NCI-H128 (cell line): ENCODE measurements around the gene TEKT4.
"Not testable (repeated sequence)": the region's sequence is repeated elsewhere in the genome, so short reads cannot be mapped to it uniquely, and the experiment has no call there.

ENCODE experiments used
- DNase-seq: peaks from one replicate; lab custom pipeline; 2025; ENCODE audit not compliant: unreplicated experiment; lab: John Stamatoyannopoulos, UW

TEKT4 gene, protein sequence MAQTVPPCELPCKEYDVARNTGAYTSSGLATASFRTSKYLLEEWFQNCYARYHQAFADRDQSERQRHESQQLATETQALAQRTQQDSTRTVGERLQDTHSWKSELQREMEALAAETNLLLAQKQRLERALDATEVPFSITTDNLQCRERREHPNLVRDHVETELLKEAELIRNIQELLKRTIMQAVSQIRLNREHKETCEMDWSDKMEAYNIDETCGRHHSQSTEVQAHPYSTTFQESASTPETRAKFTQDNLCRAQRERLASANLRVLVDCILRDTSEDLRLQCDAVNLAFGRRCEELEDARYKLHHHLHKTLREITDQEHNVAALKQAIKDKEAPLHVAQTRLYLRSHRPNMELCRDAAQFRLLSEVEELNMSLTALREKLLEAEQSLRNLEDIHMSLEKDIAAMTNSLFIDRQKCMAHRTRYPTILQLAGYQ

GRCh38 chr2:94871226-94872087 is at the start of gene TEKT4:
Gene TEKT4, plus strand, starts transcription at chr2:94871430. Its CDS starts 150 bp downstream, at chr2:94871580.
- no peak for DNase-seq

DNA sequence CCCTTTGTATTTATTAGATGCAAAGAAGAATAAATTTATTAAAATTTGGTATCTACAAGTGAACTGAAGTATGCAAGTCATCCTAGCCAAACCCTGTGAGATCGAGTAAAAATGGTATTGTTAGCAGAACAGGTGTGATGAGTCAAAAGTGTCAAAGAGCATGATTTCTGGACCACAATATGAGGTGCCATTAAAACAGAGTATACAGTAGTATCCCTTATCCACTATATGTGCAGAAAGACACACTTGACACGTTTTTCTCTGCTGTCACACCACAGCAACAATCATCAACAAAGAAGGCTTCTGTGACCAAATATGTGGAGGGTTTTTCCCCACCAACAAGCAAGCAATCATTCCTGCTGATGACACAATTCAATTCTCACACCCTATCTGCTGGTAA is 32.0 kb upstream of the TEKT4 start:
- DNase-seq: not testable (repeated sequence)

DNA sequence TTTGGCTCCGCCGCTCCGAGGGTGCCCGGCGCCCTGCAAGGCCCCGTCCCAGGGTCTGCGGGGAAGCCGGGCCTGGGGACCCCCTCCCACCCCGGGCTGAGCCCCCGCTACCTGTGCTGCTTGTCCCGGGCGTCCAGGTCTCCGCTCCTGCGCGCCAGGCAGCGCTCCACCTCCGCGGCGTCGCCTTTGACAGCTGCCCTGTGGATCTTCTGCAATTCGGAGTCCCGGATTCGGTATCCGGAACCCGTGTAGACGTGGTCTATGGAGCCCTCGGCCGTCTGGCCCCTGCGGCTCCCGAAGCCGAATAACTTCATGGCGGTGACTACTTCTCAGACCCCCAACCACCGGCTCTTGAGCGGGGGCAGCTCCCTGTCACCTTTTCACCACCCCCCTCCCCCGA is 14.4 kb upstream of the TEKT4 start:
- not testable (repeated sequence) for DNase-seq

GRCh38 chr2:94857367-94858162 is 13.7 kb upstream of the TEKT4 start:
- not testable (repeated sequence) for DNase-seq

DNA sequence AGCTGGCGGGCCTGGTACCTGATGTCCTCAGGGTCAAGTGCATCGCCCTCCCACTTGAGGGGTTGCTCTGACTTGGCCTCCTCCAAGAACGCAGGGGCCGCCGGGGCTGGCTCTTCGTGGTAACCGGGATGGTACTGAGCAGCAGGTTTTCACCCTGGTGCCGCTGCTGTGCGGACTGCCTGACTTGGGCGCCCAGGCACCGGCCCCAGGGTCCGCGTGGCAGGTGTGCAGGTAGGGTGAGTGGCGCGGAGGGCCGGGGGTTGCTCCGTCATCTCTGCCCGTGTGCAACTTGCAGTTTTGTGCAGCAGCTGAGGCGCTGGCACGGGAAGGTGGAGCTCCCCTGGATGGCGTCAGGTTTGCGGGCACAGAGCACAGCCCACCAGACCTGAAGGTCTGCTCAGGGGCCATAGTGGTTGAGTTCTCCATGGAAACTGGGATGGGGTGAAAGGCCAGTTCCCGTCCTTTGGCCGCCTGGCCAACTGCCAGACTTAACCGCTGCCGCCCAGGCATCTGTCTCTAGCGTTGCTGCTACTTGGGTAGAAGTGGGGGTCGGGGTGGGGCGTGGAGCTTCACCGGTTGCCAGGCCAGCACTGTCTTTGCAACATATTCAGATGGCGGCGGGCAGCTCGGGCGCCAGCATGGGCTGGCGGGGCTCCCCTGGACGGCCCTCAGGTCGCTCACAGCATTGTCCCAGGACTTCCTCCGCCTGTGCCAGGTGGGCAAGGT is 12.9 kb upstream of the TEKT4 start:
- not testable (repeated sequence) for DNase-seq

- no peak for DNase-seq
Observed at GRCh38 chr2:94861308-94862152, 9.7 kb upstream of the TEKT4 start.

- not testable (repeated sequence) for DNase-seq
Observed at GRCh38 chr2:94862903-94863302, 8.3 kb upstream of the TEKT4 start.

DNA sequence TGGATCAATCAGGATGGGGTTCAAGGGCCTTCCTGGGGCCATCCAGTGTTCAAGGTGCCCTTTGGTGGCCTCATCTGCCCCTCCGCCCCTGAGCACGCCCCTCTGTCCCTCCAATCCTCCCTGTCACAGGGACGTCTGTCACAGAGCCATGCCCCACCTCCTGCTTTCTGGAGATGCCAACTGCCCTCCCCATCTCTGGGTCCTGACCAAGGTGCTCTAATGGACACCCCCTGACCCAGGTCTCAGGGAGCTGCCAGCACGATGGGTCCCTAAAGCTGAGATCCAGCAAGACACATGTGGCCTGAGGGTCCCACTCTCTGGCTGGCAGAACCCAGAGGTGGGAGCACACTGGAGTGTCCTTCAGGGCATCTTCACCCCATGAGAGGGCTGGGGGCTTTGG is 2.1 kb upstream of the TEKT4 start:
- DNase-seq: no peak

GRCh38 chr2:94869552-94870439 is 1.4 kb upstream of the TEKT4 start:
- DNase-seq: no peak

DNA sequence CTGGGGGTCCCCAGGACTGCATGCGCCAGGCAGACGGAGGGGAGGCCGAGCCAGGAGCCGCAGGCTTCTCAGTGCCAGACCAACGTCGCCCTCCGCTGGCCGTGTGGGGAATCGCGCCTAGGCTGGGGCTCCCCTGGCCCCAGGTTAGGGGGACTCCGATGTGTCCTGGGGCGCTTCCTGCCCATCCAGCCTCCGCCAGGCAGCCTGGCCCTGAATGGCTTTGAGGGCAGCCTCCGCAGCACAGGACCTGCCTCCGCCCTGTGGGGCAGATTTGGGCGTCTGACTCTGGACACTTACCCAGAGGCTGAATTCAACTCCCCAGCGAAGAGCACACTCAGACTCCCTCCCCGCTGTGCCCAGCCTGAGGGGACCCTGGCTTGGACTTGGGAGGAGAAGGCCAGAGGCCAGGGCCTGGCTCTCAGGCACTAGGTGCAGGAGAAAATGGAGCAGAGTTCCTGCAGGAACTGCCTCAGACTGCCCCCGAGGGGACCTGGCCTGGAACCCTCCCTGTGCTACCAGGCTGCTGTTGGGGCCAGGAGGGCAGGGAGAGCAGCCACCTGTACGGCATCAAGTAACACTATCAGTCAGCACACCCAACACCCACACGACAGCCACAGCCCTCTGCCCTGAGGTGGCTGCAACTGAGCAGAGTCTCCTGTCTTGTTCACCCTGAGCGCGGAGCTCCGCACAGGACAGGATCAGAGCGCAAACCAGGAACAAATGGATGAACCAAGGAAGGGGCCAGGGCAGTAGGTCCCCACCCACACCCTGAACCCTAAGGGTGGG is 597 bp upstream of the TEKT4 start:
- DNase-seq: no peak

- DNase-seq: no peak
Observed at GRCh38 chr2:94872088-94872618, 923 bp downstream of the TEKT4 start.

GRCh38 chr2:94872676-94873361 is 1.6 kb downstream of the TEKT4 start:
- no peak for DNase-seq

GRCh38 chr2:94873362-94874276 is 2.4 kb downstream of the TEKT4 start:
- DNase-seq: no peak

DNA sequence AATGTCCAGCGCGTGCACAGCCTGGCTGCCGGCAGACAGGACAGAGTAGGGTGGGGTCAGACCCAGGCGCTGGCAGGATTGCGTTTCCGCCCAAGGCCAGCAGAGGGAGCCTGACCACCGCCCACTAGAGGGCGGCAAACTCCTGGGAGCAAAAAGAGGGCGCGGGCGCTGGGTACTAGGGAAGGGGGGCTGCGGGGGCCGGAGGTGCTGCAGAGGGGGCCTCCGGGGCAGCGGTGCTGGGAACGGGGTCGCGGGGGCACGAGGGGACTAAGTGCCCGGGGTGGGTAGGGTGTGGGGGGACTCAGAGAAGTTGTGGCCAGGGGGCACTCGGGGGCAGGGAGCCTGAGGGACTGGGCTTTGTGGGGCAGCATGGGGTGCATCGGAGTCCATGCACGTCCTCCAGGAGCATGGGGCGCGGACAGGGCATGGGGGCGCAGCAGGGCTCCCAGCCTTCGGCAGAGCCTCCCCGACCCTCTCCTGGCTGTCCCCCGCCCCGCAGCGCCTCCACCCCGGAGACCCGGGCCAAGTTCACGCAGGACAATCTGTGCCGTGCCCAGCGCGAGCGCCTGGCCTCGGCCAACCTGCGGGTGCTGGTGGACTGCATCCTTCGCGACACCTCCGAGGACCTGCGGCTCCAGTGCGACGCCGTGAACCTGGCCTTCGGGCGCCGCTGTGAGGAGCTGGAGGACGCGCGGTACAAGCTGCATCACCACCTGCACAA is 3.2 kb downstream of the TEKT4 start:
- DNase-seq: no peak
